GM21723 (cell line): ENCODE measurements around the gene DDX24.

ENCODE experiments used
- ATAC-seq: cut with Tn5 transposase; IDR thresholded peaks from one replicate; pipeline ENCODE4 v1.9.1; 2021; ENCODE audit warnings: mild to moderate bottlenecking, moderate library complexity; ENCODE audit not compliant: unreplicated experiment

DDX24 gene

DNA sequence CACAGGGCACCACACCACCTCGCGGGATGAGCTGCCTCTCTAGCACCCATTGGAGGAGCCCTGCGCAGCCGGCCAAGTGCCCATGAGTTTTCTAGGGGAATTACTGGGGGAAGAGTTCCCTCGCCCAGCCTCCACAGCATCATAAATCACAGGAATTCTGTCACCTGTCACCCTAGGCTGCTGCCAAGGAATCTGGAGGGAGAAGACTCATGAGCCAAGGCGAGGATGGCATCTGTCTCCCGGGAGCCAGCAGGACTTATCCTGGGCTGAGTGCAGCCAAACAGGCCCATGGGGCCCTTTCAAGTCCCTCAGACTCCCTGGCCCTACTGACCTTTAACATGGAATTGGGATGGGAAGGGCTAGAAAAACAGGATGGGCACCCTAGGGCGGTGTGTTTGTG is 62.7 kb downstream of the DDX24 start:
- ATAC-seq, result no peak

DNA sequence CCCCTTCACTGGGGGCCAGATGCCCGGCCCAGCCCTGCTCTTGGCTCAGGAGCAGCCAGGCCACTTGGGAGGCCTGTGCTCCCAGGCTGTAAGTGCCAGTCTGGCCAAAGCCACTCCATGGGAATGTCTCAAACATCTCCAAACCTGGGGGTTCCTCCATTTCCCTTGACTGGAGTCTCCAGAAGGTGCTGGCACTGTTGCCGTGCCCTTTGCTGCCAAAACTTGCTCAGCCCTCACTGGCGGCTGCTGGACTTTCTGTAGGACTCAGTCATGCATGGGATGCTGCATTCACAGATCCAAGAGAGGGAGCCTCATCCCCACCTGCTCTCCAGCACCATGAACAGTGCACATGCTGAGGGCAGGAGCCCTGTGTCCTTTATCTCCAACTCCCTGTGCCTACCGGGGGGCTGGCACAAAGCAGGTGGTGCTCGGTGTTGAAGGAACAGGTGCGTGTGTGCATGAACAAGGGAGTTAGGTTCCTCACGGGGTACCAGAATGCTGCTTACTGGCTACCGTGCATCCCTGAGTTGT is 64.5 kb downstream of the DDX24 start:
- ATAC-seq, result no peak

DNA sequence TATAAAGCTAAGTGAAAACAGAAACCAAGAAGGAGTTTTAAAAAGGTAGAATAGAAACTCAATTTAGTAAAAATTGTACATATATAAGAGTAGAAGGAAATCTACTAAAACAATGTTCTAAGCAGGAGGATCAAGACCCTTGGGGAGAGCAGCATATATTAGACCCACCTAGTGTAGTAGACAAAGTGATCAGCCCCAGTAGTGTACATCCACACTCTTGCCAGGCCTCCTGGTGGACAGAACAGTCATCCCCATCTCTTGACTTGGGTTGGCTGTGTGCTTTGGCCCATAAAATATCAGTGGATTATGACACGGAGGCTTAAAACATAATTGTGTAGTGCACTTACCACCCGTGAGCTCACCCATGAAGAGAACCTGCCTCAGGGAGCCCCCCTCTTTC is 65.8 kb downstream of the DDX24 start:
- ATAC-seq, result no peak

DNA sequence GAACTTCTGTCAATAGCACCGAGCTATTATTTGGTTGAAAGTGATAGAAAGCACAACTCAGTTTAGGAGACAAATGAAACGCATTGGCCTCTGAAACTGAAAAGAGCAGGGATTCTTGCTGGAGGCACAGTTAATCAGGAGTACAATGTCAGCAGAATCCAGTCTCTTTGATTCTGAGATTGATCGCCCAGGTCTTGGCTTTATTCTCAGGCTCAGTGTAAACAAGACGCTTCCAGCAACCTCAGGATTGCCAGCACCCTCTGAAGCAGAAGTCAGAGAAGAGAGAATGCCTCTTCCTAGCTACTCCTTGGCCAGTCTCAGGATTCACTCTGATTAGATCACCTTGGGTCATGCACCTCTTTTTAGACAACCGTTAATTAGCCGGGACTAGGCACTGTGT is 66.6 kb downstream of the DDX24 start:
- ATAC-seq, result no peak

DNA sequence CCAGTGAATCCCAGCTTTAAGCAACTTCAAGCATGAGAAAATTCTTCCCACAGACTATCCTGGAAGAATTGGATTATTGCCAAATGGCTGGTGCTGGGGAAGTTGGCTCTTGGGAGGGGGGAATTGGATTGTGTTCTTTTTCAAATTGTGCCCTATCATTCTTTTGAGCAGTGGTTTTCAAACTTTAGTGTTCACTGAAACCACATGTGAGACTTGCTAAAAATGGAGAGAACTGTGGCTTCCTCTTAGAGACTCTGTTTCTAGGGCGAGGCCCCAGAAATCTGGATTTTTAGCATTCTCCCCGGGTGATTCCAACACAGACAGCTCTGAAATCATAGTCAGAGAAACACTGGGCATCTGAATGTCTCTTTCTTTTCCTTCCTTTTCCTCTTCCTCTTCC is 69.2 kb downstream of the DDX24 start:
- peak; percentile 58 for ATAC-seq

DNA sequence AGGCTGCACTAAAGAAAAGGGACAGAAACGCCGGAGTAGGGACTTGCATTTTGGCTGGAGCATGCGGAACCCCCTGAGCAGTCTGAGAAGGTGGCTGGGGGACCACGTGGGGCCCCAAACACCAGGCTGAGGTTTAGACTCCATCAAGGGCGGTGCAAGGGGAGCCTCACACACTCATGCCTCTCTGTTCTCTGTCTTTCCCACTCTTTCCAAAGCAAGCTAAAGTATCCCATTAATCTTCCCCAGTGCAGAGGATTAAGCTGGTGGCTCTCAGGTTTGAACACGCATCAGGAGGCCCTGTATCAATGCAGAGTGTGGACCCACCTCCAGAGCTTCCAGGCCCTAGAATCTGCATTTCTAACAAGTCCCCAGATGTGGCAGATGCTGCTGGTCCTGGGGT is 70.4 kb downstream of the DDX24 start:
- no peak for ATAC-seq

DNA sequence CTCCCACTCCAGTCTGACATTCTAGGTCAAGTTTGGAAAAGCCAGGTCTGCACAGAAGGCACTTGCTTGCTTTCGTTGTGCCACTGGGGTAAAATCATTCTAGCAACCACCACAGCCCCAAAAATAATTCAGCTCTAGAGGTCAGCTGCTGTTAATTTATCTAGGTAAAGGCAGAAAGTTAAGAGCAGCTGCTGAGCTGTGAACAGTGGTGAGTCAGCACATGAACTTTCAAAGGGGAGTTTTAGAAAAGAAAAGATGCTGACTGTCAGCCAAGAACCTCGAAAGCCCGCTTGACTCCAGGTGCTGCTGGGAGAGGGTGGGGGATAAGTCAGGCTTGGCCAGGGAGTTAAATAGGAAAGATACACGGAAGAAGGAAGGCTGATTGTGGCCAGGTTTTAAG is 71.2 kb downstream of the DDX24 start:
- ATAC-seq, result peak; percentile 68

DNA sequence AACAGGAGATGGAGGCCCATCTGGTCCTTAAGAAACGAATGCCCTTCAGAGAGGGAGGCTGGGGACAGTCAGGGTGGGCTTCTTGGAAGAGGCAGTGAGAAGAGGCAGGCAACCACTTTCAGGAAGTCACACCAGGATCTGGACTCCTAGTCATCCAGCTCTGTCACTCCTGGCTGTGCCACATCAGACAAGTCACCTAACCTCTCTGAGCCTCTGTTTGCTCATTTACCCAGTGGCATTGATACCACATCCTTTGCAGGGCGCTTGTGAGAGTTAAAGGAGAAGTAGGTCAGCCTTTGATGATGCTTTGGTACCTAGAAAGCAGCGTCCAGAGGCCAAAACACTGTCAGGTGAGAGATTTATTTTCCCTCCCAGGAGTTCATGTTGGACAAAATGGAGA is 72.8 kb downstream of the DDX24 start:
- ATAC-seq, result no peak

DNA sequence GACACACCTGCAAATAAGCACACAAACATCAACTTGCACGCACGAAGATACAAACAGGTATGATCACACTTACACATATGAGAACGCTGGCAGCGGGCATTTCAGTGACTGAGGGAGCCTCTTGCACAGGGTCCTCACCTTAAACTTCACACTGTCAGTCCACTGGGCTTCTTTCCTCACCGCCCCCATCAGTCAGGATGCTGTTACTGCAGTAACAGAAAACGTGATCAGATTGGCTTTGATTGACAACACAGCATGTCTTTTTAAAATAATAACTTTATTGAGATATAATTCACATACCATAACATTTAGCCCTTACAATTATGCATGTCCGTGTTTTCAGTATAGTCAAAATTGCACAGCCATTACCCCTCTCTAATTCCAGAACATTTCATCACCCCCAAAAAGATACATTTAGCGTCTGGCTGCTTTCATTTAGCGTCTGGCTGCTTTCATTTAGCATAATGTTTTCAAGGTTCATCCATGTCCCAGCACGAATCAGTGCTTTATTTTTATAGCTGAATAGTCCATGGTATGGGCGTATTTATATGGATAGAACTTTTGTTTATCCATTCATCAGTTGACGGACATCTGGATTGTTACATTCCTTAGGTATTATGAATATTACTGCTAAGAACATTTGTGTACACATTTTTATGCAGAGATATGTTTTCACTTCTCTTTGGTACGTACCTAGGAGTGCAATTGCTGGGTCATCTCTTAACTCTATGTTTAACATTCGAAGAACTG is 75.5 kb downstream of the DDX24 start:
- ATAC-seq, result peak; percentile 41

DNA sequence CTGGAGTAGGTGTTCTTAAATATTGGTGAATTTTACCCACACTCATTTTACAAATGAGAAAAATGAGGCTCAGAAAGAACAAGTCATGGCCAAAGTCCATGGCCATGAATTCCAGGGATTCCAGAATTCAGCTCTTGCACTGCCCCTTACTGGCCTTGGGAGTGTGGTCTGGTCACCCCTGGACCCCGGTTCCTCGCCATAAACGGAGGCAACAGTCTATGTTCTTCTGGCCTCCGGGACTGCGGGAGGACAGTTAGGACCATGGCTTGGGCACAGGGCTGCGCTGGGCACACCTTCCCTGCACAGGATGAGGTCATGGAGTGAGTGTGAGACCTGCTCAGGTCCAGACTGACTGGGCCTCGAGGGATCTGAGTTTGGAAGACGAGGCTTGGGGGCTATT is 77.0 kb downstream of the DDX24 start:
- ATAC-seq, result no peak

DNA sequence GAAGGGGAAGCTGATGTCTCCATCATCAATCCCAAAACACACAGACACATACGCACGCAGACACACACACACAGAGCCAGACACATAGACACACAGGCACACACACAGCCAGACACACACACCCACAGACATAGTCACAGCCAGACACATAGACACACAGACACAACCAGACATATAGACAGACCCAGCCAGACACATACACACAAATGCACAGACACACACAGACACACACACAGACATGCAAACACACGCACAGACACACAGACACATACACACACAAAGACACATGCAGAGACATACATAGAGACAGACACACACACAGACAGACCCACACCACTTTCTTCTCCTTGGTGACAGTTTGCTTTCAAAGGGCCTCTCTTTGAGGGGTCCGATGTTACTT is 77.6 kb downstream of the DDX24 start:
- no peak for ATAC-seq

DNA sequence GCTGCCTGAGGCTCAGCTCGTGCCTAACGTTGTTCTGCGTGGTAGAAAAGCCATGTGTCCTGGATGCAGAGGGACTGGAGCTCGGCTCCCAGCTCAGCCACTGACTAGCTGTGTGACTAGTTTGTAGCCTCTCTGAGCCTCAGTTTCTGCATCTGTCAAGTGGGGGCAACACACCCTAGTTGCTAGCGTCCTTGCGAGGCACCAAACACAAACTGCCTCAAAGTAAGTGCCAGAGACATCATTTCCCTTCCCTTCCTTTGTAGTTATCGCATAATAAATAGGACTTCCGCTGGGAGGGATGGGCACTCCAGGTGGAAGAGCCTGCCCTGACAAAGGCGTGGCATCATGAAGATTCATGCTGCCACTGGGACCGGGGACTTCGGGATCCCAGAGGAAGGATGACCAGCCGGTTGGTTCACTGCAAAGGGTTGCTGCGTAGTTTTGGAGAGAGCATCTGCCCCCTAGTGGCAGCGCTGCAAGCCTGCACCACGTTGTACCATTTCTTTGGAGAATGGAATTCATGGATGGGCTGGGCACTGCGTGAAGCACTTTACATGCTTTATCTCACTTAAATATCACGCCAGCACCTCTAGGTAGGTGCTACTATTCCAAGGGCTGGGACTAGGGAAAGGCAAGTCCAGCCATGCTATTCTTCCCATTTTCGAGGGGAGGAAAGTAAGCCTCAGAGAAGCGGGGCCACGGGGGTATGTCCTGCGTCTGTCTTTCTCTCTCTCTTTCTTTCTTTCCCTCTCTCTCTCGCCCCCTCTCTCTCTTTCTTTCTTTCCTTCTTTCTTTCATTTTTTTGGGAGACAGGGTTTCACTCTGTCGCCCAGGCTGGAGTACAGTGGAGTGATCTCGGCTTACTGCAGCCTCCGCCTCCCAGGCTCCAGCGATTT is 79.3 kb downstream of the DDX24 start:
- no peak for ATAC-seq

DNA sequence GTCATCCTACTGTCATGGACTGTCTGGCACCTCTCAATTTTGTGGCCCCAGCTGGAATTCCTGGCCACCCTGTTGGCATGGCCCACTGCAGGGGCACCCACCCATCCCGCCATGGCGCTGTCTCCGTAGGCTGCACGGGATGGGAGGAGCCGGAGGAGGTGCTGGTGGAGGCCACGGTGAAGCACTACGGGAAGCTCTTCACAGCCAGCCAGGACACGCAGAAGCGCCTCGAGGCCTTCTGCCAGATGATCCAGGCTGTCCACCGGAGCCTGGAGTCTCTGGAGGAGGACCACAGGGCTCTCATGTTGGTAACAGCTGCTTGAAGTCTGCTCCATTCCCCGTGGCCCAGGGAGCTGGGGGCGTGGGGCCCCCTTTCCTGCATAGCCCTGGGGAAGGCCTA is 80.0 kb downstream of the DDX24 start:
- ATAC-seq, result no peak

DNA sequence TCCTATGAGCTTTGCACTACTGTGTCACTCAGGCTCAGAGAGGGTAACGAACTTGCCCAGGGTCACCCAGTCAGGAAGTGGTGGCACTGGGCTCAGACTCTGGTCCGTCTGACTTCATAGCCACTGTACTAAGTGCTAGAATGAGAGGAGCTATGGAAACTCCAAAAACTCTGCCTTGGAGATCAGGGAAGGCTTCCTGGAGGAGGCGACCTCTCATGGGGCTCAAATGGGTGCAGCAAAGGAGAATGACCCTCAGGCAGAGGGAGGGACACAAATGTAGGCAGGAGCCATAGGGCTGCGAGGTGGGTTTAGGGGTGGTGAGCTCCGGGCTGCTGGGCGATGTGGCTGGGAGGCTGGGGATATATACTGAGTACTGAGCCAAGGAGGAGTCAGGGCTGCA is 80.7 kb downstream of the DDX24 start:
- ATAC-seq, result no peak

DNA sequence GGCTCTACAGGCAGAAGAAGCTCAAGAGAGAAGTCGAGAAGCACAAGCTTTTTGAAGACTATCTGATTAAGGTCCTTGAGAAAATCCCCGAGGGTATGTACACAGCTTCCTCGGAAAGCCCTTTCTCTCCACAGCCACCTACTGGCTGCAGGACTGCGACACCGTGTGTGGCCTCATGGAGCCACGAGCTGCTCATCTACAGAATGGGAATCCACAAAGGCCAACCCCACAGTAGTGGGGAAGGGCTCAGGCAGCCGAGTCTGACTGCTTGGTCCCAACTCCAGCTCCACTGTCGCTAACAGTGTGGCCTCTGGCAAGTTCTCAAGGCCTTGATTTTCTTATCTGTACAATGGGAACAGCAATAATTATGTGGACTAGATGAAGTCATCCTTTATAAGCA is 81.4 kb downstream of the DDX24 start:
- ATAC-seq, result no peak

DNA sequence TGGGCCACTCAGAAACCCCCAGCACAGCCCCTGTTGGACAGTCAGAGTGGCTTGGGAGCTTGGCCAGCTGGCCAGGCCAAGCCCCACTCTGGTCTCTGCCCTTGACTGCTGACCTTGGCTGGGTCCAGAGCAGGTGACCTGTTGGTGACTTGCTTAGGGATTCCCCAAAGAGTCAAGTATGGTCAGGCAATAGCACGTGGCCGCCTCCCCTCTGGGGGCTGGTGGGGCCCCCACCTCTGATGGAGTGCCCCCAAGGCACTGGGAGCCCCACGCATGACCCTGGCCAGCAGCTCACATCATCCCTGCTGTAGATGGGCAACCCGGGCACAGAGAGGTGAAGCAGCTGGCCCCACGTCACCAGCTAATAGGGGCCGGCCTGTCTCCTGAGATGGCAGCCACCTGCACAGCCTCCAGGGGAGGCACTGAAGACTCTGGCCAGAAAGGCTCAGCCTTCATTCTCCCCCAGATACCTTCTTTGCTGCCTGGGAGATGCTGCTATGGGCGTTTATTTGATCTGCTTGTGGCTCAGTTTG is 82.1 kb downstream of the DDX24 start:
- no peak for ATAC-seq
